ENCODE results near the gene SGCG.

Gene SGCG

DNA sequence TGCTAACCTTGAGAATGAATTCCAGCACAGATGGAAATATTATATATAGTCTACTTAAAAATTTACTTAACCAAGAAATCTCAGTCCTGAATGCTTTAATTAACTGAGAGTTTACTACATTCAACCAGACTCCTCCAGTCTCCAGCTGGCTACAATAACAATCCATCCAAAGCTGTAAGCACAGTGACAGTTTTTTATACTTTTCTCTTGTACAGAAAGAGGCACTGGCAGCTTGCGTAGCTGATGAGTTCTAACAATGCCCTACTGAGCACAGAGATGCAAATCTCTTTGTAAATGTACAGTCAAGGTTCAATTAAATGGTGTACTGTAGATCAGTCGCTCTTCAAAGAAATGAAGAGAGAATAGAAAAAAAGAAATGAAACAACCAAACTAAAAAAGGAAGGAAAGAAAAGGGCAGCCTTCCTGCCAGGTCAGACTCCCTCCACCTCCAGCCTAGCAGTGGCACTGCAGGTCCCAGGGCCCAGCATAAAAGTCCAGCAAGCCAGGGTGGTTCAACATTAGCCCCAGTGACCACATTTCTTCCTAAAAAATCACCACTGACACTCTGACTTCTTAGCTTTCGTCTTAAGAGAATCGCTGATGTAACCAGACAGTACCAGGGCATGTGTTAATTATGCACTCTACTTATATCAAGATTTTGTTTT lies 164.3 kb downstream of the SGCG start:
- DNase-seq: no peak

DNA sequence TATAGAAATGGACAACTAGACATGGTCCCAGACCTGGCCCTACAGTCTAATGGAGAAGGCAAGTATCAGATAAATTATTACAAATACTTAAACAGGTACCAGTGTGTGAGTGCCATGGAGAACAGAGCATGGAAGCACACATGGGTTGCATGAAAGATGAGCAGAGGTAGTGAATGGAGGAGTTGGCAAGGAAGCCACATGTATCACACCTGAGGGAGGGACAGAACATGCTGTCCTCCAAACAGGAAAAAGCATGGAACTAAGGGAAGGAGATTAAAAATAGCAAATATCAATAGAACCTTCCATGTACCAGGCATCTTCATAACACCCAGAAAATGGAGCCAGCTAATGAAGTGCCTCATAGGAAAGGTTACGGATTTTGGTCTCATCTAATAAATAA lies 166.8 kb downstream of the SGCG start:
- DNase-seq: no peak

DNA sequence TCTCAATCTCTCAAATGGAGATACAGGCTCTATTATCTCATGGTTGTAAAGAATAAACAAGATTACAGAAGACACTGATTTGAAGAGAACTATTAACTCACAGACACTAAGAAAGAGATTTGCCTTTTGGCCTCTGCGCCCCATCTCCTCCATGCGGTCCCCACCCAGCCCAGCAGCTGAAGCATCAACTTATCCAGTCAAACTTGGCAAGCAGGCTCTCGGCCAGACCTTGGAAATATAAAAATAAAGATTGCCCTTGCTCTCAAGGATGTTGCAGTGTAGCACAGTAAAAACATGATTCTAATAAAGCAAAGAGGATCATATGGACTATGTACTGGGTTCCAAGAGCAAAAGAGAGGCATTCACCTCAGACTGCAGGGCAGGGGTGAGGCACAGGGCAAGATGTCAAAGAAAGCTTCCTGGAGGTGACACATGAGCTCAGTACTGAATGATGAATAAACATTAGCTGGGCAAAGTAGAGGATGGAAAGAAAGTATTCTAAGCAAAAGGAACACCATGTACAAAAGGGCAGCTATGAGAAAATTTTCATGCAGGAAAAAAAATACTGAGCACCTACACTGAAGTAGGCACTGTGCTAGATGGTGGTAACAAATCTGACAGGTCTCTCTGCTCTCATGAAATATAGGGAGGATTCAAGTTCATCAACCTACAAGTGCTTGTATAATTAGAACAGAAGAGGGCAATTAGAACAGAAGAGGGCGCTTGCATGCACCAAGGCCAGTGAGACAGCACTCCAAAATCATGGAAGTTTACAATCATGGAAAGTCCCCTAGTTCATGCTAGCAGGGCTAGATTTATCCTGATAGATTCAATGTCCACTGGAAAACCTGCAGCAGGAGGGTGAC lies 167.7 kb downstream of the SGCG start:
- DNase-seq: no peak

GRCh38 chr13:23349161-23349897 lies 168.6 kb downstream of the SGCG start:
- DNase-seq: no peak

DNA sequence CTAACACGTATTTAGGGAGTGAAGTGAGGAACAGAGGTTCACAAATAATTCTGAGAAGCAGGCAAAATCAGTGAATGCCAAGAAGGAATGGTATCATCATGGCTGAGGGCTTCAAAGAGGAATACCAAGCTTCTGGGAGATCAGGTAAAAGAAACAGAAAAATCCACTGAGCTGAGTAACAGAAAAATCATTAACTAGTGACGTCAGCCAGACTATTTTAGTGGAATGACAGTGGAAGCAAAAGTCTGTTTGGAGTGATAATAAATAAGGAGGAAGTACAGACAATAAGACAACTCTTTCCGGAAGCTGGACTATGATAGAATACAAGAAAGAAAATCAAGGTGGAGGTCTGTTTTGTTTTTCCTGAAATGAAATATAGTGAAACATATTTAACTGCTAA lies 169.2 kb downstream of the SGCG start:
- no peak for DNase-seq

- no peak for DNase-seq
These were observed 171.4 kb downstream of the SGCG start for GRCh38 chr13:23352161-23352560.

DNA sequence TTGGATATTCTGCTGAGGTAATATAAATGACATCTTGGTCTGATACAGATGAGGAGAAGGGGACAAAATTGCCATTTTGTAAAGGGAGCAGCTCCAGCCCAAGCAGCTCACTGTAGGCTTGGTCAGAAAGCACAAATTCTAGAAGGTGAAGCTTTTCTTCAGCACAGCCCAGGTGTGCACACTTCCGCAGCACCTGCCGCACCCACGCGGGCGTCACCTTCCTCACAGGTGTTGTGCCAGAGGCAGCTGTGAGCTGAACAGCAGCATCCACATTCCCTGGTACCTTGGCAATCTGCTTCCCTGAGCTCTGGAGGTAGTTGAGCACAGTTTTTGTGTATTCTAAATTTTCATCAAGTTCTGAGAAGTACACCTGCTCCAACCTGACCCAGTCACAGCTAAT lies 173.7 kb downstream of the SGCG start:
- no peak for DNase-seq

DNA sequence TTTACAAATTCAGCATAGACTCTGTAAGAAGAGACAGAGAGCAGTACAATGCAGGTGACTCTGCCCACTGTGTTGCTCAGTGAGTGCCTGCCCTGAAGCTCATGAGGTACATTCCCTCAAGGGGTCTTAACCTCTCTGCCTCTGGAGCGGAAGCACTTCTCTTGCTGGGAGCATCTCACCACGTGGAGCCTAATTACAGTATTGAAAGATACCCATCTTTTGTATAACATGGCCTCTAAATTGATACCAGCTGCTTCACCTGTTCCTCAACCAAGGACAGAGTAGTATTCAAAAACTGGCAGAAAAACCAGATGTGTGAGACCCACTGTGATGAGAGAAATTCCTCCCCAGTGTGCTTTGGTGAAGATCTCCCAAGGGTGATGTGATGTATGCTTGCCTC lies 175.6 kb downstream of the SGCG start:
- DNase-seq: no peak

GRCh38 chr13:23357349-23357748 lies 176.6 kb downstream of the SGCG start:
- DNase-seq: no peak

DNA sequence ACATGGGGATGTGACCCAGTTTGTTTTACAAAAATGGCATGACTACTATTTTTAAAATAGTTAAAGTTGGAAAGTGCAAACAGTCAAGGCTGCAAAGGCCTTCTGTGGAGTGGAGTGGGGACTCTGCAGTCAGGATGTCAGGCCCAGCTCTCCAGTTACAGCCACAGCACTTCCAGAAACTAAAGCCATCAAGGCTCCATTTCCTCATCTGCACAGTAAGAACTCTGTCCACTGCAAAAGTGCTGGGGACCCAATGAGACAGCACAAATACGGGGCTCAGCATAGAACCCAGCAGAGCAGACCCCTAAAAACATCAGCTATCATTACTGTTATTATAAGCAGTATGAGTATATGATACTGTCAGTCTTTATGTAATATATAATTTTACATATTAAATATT lies 179.1 kb downstream of the SGCG start:
- no peak for DNase-seq

- no peak for DNase-seq
These were observed 184.9 kb downstream of the SGCG start for GRCh38 chr13:23365652-23366051.

- no peak for DNase-seq
These were observed 187.1 kb downstream of the SGCG start for GRCh38 chr13:23367907-23368306.

- DNase-seq: no peak
These were observed 191.6 kb downstream of the SGCG start for GRCh38 chr13:23372264-23372906.

All from stimulated activated CD8-positive, alpha-beta memory T cell treated with anti-CD3 and anti-CD28 coated beads, Interleukin-4, amount 100 ng/mL, for 48 hours (primary cell).